Muscle layer of duodenum (tissue), 2 donors: ENCODE results near the gene CERK.

Experiments used
- H3K27ac ChIP-seq: one replicate; pipeline ENCODE4 v1.7.0; 2013; ENCODE audit warnings: mild to moderate bottlenecking, low read length
- H3K27me3 ChIP-seq: one replicate; pipeline ENCODE4 v1.7.0; 2013; ENCODE audit warnings: low read depth, mild to moderate bottlenecking, control low read depth, low read length
- H3K36me3 ChIP-seq, 2 donors: one replicate each; pipeline ENCODE4 v1.7.0; 2013; ENCODE audit warnings: low read length in 2 of 2, control low read depth in 1 of 2, mild to moderate bottlenecking in 1 of 2; ENCODE audit not compliant: insufficient read depth in 2 of 2, control insufficient read depth in 1 of 2
- H3K4me1 ChIP-seq, 2 donors: one replicate each; pipeline ENCODE4 v1.7.0; 2013; ENCODE audit warnings: low read length in 2 of 2, mild to moderate bottlenecking in 2 of 2, control low read depth in 1 of 2, moderate library complexity in 1 of 2; ENCODE audit not compliant: insufficient read depth in 2 of 2, control insufficient read depth in 1 of 2
- H3K4me3 ChIP-seq, 2 donors: one replicate each; pipeline ENCODE4 v1.7.0; 2013; ENCODE audit warnings: low read length in 2 of 2, low read depth in 1 of 2, mild to moderate bottlenecking in 1 of 2
- H3K9me3 ChIP-seq, 2 donors: one replicate each; pipeline ENCODE4 v1.7.0; 2013; ENCODE audit warnings: low read length in 2 of 2, control low read depth in 1 of 2, mild to moderate bottlenecking in 1 of 2; ENCODE audit not compliant: control insufficient read depth in 1 of 2
- donor health status: healthy.

Gene CERK

DNA sequence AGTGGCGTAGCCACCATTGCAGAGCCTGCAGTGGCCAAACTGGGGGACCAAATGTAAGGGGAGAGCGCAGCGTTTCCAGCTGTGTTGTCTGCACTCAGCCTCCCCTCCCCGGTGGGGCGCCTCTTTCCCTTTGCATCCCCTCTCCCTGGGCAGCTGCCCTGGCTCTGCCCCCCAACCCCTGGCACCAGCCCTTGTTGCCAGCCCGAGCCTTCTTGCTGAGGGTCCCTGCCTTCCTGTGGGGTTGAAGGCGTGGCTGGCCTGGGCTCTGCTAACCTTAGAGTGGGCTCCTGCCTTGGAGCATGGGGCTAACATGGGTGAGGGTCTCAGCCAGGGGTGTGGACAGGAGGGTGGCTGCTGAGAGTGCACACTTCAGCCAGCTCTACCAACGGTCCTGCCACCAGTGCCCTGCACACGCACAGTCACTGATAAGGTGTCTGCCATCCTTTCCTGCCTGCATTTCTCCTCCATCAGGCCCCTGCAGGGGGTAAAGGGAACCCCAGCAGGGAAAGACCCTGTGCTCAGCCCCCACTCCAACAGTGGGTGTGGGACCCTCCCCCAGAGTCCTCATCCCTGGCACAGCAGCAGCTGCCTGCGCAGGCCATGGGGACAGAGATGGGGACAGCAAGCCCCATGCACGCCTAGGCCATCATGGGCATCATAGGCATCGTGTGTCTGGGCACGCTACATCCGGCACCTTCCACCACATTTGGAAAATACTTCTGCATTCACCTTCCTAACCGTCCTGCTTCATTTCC is 43.5 kb downstream of the CERK start:
- Histone ChIP-seq H3K4me1 (no peaks in the 10 kb centered on the region), H3K27me3 (no peaks in the 10 kb centered on the region), H3K27ac (no peak overlapping the region), H3K9me3 (no peaks in the 10 kb centered on the region), H3K4me3 (no peak overlapping the region), H3K36me3 (peaks cover 46 to 95% of the 10 kb centered on the region in 2 donors)

DNA sequence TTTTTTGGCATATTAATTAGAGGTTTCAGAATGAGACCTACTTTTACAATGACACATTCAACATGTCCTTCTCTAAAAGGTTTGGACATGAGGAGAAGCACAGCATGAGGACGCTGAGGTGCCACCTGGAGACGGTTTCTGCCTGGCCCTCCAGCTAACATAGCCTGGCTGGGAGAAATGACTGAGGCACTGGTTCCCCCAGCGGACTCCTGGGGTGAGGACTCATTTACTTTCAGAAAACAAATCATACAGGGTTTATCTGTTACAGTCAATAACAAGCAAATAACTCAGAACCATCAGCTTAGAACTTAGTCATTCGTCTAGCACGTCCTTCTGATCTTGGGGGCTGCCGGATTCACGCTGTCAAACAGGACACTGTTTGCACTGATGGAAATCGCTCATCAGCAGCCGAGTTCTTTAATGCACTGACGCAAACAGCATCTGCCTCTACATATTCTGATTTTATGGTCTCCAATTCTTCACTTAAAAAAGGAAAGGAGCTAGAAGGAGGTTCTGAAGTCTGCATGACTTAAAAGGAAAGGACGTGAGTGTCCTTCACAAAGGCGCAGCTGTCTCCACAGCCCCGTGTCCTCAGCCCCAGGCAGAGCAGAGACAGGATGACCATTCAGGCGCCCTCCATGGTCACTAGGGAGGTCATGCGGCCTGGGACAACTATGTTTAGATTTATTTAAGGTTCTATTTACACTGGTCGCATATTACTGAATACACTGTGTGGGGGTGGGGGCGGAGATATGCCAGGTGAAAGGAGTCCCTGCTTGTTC is 44.2 kb downstream of the CERK start:
- no peaks in the 10 kb centered on the region for H3K4me1 ChIP-seq

DNA sequence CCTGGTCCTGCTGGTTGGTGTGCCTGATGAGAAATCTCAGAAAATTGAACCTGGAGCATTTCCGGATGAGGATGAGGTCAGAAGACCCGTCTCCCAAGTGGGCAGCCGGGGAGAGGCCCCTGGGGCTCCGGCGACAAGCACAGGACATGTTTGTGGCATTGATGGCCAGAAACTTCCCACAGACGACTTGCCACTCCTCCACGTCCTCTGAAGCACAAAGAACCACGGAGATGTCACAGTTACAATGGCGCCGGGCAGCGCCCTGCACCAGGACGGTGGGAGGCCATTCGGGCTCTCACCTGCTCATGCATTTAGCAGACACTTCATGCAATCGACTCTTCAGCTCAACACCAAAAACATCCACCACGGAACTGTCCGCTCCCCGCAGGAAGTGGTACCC is 46.5 kb downstream of the CERK start:
- H3K36me3 ChIP-seq: peaks cover 38 to 92% of the 10 kb centered on the region in 2 donors
- H3K4me1 ChIP-seq: peaks cover 2 to 3% of the 10 kb centered on the region in 2 donors
- H3K4me3 ChIP-seq: no peak overlapping the region
- H3K27ac ChIP-seq: no peak overlapping the region
- H3K27me3 ChIP-seq: no peaks in the 10 kb centered on the region
- no peaks in the 10 kb centered on the region for H3K9me3 ChIP-seq

More for the DNA sequence above, 44.2 kb downstream of the CERK start:
- Histone ChIP-seq H3K27ac (no peak overlapping the region), H3K36me3 (peaks cover 46 to 94% of the 10 kb centered on the region in 2 donors), H3K27me3 (no peaks in the 10 kb centered on the region), H3K9me3 (no peaks in the 10 kb centered on the region), H3K4me3 (no peak overlapping the region)

DNA sequence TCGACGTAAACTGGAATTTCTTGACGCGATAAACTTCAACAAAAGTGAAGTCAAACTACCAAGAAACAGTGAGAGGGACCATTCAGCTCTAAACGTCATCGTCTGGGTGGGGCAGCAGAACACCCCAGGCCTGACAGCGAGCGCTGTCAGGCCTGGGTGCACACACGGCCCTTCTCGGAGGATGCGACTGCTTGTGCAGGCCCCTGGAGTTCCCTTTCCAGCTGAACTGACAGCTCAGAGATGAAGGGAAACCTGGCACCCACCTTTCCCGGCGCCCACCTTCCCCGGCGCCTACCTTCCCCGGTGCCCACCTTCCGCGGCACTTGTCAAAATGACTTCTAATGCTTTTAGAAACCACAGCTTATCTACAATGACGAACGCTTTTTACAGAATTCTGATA is 47.9 kb downstream of the CERK start:
- no peaks in the 10 kb centered on the region for H3K9me3 ChIP-seq
- no peaks in the 10 kb centered on the region for H3K27me3 ChIP-seq

DNA sequence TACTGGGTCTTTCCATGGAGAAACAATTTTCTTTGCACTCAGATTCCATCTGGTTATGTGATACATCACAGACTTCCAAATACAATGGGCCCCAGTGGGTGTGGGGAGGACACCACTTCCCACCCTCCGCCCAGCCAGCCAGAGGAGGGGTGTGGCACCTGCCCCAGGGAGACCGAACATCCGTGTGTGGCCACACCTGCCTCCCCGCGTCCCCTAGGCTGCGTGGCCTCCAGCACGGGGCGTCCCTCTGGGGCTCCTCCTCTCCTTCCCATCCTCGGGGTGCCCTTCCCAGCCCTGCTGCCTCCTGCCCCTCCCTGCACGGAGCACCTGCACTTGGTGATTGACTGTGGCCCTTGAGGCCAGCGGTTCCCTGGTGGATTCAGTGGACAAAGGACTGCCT is 49.1 kb downstream of the CERK start:
- Histone ChIP-seq H3K36me3 (peaks cover 29 to 78% of the 10 kb centered on the region in 2 donors), H3K4me3 (no peak overlapping the region), H3K27ac (no peak overlapping the region), H3K9me3 (no peaks in the 10 kb centered on the region), H3K4me1 (peaks cover 8 to 11% of the 10 kb centered on the region in 2 donors), H3K27me3 (no peaks in the 10 kb centered on the region)

More for the DNA sequence above, 47.9 kb downstream of the CERK start:
- H3K36me3 ChIP-seq: peaks cover 39 to 90% of the 10 kb centered on the region in 2 donors
- H3K27ac ChIP-seq: no peak overlapping the region
- H3K4me3 ChIP-seq: no peak overlapping the region
- peaks cover 4 to 11% of the 10 kb centered on the region in 2 donors for H3K4me1 ChIP-seq

DNA sequence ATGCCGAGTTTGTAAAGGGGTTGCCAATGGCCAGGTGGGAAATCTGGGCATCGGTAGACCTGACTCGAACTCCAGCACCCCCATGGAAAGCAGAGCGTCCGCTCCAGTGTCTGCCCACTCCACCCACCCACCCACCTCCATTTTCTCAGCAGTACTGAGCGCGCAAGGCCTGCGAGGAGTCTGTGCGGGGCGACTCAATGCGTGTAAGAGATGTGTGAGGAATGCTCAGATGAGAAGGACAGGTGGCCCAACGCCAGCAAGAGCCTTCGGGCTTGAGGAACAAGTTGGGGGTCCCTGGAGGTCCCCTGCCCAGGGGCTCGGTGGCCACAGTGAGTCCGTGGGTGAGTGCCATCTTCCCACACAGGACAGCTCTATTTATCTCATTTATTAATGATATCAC is 50.6 kb downstream of the CERK start:
- no peak overlapping the region for H3K4me3 ChIP-seq
- no peaks in the 10 kb centered on the region for H3K9me3 ChIP-seq
- peaks cover 8 to 11% of the 10 kb centered on the region in 2 donors for H3K4me1 ChIP-seq
- no peaks in the 10 kb centered on the region for H3K27me3 ChIP-seq
- peaks cover 18 to 64% of the 10 kb centered on the region in 2 donors for H3K36me3 ChIP-seq
- H3K27ac ChIP-seq: no peak overlapping the region

DNA sequence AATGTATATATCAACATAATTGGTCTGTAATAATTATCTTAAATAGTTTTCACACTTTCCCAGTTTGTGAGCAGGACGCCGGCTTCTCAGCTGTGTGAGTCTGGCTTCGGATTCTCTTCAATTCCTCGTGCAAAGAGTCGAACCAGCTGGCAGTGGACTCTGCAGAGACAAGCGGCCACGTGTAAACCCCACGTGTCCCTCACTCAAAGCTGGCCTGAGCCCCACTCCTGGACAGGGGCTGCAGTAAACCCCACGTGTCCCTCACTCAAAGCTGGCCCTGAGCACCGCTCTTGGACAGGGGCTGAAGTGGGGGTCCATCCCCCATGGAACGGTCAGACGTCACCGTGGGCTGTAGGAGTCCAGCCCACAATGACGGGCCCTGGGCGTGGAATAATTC is 51.0 kb downstream of the CERK start:
- Histone ChIP-seq H3K36me3 (peaks cover 18 to 62% of the 10 kb centered on the region in 2 donors), H3K27ac (no peak overlapping the region), H3K9me3 (no peaks in the 10 kb centered on the region), H3K27me3 (no peaks in the 10 kb centered on the region), H3K4me3 (no peak overlapping the region), H3K4me1 (peaks cover 8 to 11% of the 10 kb centered on the region in 2 donors)

DNA sequence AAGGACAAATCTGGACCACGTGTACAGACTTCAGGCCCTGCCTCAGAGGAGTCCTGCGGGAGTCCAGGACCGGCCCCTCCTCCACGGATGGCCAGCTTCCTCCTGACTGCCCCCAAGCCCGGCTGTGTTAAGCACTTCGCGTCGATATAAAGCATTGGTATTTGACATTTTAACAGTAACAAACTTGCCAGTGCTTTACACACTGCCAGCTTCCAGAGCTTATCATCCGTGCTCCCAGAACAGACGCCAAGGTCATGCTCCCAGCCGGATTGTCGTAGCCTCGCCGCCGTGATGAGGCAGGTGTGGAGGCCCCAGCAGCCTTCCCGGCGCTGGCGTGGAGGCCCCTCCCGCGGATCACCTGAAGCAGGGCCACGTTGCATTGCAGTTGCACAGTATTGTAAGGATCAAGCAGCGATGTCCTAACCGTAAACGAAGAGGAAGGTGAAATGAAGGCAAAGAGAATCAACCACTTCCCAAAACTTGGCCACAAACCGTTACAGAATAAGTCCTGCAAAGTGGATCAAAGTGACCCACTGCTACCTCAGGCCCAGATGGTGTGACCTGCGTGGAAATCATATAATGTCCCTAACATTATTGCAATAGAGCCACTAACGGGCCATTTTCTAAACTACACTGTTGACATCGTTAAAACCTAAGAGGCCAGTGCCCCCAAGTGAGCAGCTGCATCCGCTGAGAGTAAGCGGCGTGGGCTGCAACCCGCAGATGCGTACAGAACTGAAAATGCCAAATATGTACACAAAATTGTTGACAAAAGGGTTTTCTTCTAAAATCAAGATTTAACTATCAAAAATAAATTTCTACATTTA is 51.6 kb downstream of the CERK start:
- H3K36me3 ChIP-seq: peaks cover 13 to 56% of the 10 kb centered on the region in 2 donors
- no peaks in the 10 kb centered on the region for H3K9me3 ChIP-seq
- peak overlapping the region; percentile 45 for H3K27ac ChIP-seq
- peaks cover 8 to 11% of the 10 kb centered on the region in 2 donors for H3K4me1 ChIP-seq
- no peaks in the 10 kb centered on the region for H3K27me3 ChIP-seq
- no peak overlapping the region for H3K4me3 ChIP-seq

DNA sequence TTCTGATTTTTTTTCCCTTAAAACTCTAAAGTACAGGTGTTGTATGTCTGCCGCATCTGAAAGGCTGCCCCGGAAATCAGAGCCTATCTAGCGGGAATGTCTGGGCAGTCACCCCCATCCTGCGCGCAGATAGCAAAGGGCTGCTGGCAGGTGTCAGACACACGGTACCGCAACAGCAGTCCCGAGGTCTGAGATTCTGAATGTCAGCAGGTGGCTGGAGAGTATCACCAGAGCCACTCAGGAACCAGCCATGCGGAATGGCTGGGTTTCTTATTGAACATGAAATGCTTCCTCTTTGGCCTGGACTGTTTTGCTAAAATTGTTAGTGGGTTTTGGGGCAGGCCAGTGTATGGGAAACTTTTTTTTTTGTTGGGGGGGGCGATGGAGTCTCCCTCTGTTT is 53.3 kb downstream of the CERK start:
- H3K36me3 ChIP-seq: peaks cover 4 to 40% of the 10 kb centered on the region in 2 donors
- peaks cover 8 to 14% of the 10 kb centered on the region in 2 donors for H3K4me1 ChIP-seq
- H3K27me3 ChIP-seq: no peaks in the 10 kb centered on the region
- H3K4me3 ChIP-seq: no peak overlapping the region
- H3K27ac ChIP-seq: no peak overlapping the region
- H3K9me3 ChIP-seq: no peaks in the 10 kb centered on the region

DNA sequence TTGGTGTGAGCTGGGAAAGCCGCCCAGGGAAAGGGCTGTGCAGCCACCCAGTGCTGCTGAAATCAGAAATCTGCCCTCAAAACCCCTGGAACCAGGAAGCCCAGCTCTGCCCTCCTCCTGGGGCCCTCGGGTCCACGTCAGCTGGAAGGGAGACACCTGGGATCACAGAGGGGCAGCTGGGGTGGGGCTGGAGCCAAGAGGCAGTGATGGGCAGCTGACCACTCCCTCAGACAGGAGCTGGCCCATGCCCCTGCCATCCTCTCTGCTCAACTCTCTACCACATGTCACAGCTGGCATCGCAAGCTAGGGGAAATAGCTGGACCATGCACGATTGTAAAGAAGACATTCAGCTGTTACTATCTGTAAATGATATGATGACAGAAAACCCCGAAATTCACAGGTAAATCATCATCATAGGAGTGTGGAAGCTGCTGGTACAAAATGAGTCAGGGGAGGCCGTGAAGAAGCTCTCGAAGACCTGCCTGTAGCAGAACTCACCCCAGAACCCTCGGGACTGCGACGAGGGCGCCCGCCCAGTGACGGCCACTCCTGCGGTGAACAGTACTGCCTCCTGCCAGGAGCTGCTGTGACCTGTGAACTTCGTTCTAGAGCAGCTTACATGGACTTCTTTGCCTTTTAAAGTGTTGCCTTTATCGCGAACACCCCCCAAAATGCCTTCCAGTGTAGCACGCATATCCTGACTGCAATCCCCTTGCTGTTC is 55.9 kb downstream of the CERK start:
- Histone ChIP-seq H3K27ac (no peak overlapping the region), H3K36me3 (peaks cover 4 to 27% of the 10 kb centered on the region in 2 donors), H3K4me1 (peaks cover 8 to 22% of the 10 kb centered on the region in 2 donors), H3K4me3 (no peak overlapping the region), H3K9me3 (no peaks in the 10 kb centered on the region), H3K27me3 (no peaks in the 10 kb centered on the region)
